ENCODE data around the gene ZNF296. TPM values are rescaled to one million over a fixed set of nuclear protein-coding genes. Genes with fewer than 3 reads are reported as not detected.

Gene ZNF296
- total and polyA plus RNA-seq, 4 experiments from 2014 or later: 0.98 to 3.2 (median 1.8) TPM

DNA sequence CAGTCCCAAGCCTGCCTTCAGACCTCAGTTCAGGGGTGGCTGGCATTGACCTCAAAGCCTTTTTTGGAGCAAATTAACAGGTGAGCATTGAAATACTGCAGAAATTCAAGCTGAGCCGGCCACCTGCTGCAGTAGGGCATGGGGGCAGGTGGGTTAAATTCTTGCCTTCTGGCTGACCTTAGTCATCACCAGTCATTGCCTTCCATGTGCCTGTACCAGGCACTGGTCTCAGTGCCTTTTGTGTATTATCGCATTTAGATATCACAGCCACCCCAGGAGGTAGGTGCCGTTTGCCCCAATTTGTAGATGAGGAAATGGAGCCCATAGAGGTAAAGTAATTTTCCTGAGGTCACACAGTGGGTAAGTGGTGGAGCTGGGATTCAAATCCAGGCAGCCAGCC lies 23.9 kb upstream of the ZNF296 start:
- CTCF ChIA-PET (ENCODE audit: partially characterized antibody): no interaction called here
- H3K27ac Mint-ChIP-seq: peak overlapping the region in 1 of 7 donors; percentile 64
- H3K36me3 Mint-ChIP-seq: no peaks in the 10 kb centered on the region
- peaks cover 55% of the 10 kb centered on the region for H3K4me1 ChIP-seq (ENCODE audit: insufficient read depth, low read length)
- H3K27me3 ChIP-seq (ENCODE audit: insufficient read depth, low read length): no peaks in the 10 kb centered on the region
- no peak overlapping the region for H3K4me3 Mint-ChIP-seq
- no peaks in the 10 kb centered on the region for H3K36me3 ChIP-seq (ENCODE audit: insufficient read depth, low read length)
- DNase-seq: no peak
- no peaks in the 10 kb centered on the region for H3K9me3 Mint-ChIP-seq
- H3K9me3 ChIP-seq (ENCODE audit: control insufficient read depth in 1 of 2, low read length in 2 of 2): no peaks in the 10 kb centered on the region
- no peak overlapping the region for H3K4me3 ChIP-seq (ENCODE audit: low read length in 2 of 2)
- POLR2A ChIA-PET (ENCODE audit: partially characterized antibody): interaction anchor here (1.9 kb wide), 1 partner anchor 9 kb away, joined by 5 read pairs; no protein-coding TSS in a partner anchor
- H3K27ac ChIP-seq (ENCODE audit: low read depth, low read length): no peak overlapping the region
- no peaks in the 10 kb centered on the region for H3K27me3 Mint-ChIP-seq
- intact Hi-C loops (cut with micrococcal nuclease): no loop called here
- peaks cover 53 to 96% (median 71%) of the 10 kb centered on the region in 4 donors for H3K4me1 Mint-ChIP-seq

DNA sequence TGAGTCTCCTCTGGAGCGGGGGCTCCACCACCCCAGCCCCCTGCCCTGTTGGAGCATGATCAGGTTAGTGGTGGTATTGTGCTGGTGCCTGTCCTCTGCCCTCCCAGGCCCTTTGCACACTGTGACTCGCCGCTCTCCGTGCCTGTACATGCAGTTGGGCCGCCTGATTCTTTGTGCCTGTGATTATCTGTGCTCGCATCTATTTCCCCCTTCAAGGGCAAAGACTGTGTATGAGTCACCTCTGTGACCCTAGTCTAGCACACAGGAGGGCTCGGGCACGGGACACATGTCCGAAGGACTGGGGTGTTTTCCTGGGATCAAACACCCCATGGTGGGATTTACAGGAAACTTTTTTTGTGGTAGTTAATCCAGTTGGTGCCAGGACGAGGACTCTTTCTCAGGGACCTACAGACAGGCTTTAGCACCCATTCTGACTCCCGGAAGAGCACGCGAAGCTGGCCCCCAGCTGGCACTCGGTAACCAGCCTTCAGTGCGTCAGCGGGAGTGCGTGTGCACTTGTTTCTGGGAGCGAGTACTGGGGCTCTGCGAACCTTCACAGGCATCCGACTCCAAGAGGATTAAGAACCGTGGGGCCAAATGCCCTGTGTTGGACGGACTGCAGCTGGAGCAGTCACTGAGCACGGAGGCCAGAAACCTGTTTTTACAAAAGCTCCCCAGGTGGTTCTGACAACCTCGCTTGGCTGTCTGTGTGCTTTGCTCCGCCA lies 23.4 kb upstream of the ZNF296 start:
- Histone ChIP-seq H3K9me3 (ENCODE audit: control insufficient read depth in 1 of 2, low read length in 2 of 2) (no peaks in the 10 kb centered on the region), H3K4me1 (ENCODE audit: insufficient read depth, low read length) (peaks cover 55% of the 10 kb centered on the region), H3K27ac (ENCODE audit: low read depth, low read length) (no peak overlapping the region), H3K4me3 (ENCODE audit: low read length in 2 of 2) (no peak overlapping the region), H3K27me3 (ENCODE audit: insufficient read depth, low read length) (no peaks in the 10 kb centered on the region), H3K36me3 (ENCODE audit: insufficient read depth, low read length) (no peaks in the 10 kb centered on the region)
- Mint-ChIP-seq H3K4me3 (peak overlapping the region in 1 of 8 donors; percentile 26), H3K9me3 (no peaks in the 10 kb centered on the region), H3K36me3 (no peaks in the 10 kb centered on the region), H3K27ac (peak overlapping the region in 3 of 7 donors; percentile 57 to 78 (median 64)), H3K27me3 (no peaks in the 10 kb centered on the region), H3K4me1 (peaks cover 52 to 96% (median 70%) of the 10 kb centered on the region in 4 donors)
- DNase-seq: no peak
- CTCF ChIA-PET (ENCODE audit: partially characterized antibody): no interaction called here
- intact Hi-C loops (cut with micrococcal nuclease): no loop called here
- POLR2A ChIA-PET (ENCODE audit: partially characterized antibody): no interaction called here

DNA sequence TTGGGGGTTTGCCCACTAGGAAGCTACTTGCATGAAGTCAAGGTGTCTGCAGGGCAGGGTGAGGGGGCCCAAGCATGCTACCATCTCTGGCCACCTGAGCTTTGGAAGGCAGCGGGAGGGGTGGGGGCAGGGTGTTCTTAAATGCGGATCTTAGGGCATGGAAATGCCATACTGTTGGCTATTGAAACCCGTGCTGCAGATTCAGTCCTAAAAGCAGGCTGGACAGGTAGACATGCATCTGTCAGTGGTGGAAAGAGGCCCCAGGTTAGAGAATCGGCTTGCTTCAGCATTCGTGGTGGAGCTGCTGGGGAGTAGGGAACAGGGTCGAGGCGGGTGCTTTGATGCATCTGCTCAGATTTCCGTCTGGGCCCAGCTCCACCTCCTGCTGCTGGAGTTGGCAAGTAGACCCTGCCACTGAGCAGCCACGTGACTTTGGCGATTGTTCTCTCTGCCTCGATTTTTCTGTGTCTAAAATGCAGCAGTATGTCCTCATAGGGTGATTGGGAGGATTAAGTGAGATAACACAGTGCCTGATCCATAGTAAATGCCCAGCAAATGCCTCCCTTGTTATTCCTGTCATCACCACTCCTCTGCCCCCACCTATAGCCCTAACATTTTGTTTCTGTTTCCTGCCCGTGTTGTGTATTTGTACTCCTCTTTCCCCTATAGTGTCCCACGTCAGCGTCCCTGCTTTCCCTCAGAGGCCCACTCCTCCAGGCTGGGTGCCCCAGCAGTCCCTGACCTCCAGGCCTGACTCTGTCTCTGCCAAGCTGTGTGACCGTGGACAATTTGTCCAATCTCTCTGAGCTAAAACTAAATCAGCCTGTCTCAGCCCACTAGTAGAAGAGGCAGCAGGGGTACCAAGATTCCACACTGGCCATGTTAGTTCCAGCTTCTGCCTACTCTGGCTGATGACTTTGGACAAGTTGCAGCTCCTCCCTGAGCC lies 22.5 kb upstream of the ZNF296 start:
- Histone ChIP-seq H3K36me3 (ENCODE audit: insufficient read depth, low read length) (no peaks in the 10 kb centered on the region), H3K27ac (ENCODE audit: low read depth, low read length) (no peak overlapping the region), H3K4me3 (ENCODE audit: low read length in 2 of 2) (no peak overlapping the region), H3K9me3 (ENCODE audit: control insufficient read depth in 1 of 2, low read length in 2 of 2) (no peaks in the 10 kb centered on the region), H3K4me1 (ENCODE audit: insufficient read depth, low read length) (peaks cover 55% of the 10 kb centered on the region), H3K27me3 (ENCODE audit: insufficient read depth, low read length) (no peaks in the 10 kb centered on the region)
- Mint-ChIP-seq H3K4me1 (peaks cover 51 to 96% (median 69%) of the 10 kb centered on the region in 4 donors), H3K27ac (peak overlapping the region in 3 of 7 donors; percentile 18 to 78 (median 67)), H3K9me3 (no peaks in the 10 kb centered on the region), H3K36me3 (peaks cover 0 to under 1% of the 10 kb centered on the region in 2 donors), H3K4me3 (no peak overlapping the region), H3K27me3 (no peaks in the 10 kb centered on the region)
- intact Hi-C loops (cut with micrococcal nuclease): no loop called here
- POLR2A ChIA-PET (ENCODE audit: partially characterized antibody): no interaction called here
- CTCF ChIA-PET (ENCODE audit: partially characterized antibody): interaction anchor here (1.0 kb wide), 1 partner anchor 28 kb away, joined by 4 read pairs; no protein-coding TSS in a partner anchor
- peak in 1 of 5 donors; percentile 19 for DNase-seq

DNA sequence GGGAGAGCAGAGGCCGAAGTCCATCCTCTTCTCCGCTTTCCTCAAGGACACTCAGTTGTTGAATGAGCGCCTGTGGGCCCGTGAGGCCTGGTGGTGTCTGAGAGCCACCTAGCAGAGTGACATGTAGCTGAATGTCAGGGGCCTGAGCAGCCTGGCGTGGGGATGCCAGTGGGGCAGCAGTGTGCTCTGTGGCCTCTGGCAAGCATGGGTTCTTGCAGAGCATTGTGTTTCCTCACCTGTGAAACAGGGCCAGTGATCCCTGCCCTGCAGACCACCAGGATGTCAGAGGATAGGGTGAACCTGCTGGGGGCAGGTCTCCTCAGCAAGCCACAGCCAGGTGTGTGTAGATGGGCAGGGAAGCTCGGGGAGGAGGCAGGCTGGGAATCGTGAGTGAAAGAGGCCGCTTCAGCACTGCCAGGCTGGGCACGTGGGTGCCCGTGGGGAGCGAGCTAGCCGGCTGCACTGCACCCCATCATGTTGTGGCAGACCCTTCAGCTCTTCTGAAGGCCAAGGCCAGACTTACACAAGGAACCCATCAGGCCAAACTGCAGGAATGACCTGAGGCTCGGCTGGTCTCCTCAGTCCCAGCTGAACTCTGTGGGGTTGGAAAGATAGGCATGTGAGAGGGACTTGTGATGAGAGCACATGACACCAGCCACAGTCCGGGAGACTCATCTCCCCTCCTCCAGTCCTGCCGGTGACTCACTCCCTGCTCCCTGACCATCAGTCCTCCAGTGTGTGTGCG lies 21.7 kb upstream of the ZNF296 start:
- CTCF ChIA-PET (ENCODE audit: partially characterized antibody): interaction anchor here (1.0 kb wide), 1 partner anchor 28 kb away, joined by 4 read pairs; no protein-coding TSS in a partner anchor
- peaks cover 51% of the 10 kb centered on the region for H3K4me1 ChIP-seq (ENCODE audit: insufficient read depth, low read length)
- Mint-ChIP-seq H3K4me3 (peak overlapping the region in 3 of 8 donors; percentile 49 to 70 (median 54)), H3K27me3 (no peaks in the 10 kb centered on the region), H3K9me3 (no peaks in the 10 kb centered on the region), H3K36me3 (peaks cover 0 to 6% of the 10 kb centered on the region in 2 donors), H3K27ac (peak overlapping the region in 4 of 7 donors; percentile 17 to 66 (median 40)), H3K4me1 (peaks cover 50 to 93% (median 69%) of the 10 kb centered on the region in 4 donors)
- no peak overlapping the region for H3K4me3 ChIP-seq (ENCODE audit: low read length in 2 of 2)
- peak in 1 of 5 donors; percentile 31 for DNase-seq
- no peaks in the 10 kb centered on the region for H3K9me3 ChIP-seq (ENCODE audit: control insufficient read depth in 1 of 2, low read length in 2 of 2)
- intact Hi-C loops (cut with micrococcal nuclease): no loop called here
- H3K36me3 ChIP-seq (ENCODE audit: insufficient read depth, low read length): no peaks in the 10 kb centered on the region
- no peak overlapping the region for H3K27ac ChIP-seq (ENCODE audit: low read depth, low read length)
- no peaks in the 10 kb centered on the region for H3K27me3 ChIP-seq (ENCODE audit: insufficient read depth, low read length)
- POLR2A ChIA-PET (ENCODE audit: partially characterized antibody): no interaction called here

DNA sequence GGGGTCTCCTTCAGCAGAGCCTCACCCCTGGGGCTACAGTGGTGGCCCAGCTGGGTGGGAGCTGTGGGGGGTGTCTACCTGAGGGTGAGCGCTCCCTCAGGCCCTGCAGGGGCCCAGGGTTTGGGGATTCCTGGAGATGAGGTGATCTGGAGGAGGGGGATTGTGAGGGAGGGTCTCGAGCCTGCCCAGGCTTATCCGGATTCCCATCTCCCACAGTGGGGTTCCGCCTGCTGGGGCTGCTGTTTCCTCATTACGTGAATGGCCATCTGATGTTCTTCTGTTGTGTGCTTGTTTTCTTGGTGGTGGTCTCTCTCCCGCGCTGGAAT lies 21.1 kb upstream of the ZNF296 start:
- Mint-ChIP-seq H3K4me3 (peak overlapping the region in 3 of 8 donors; percentile 49 to 70 (median 54)), H3K4me1 (peaks cover 50 to 92% (median 70%) of the 10 kb centered on the region in 4 donors), H3K27ac (peak overlapping the region in 5 of 7 donors; percentile 17 to 73 (median 57)), H3K36me3 (peaks cover 0 to 10% of the 10 kb centered on the region in 2 donors), H3K27me3 (no peaks in the 10 kb centered on the region), H3K9me3 (no peaks in the 10 kb centered on the region)
- intact Hi-C loops (cut with micrococcal nuclease): no loop called here
- Histone ChIP-seq H3K4me3 (ENCODE audit: low read length in 2 of 2) (no peak overlapping the region), H3K27me3 (ENCODE audit: insufficient read depth, low read length) (no peaks in the 10 kb centered on the region), H3K27ac (ENCODE audit: low read depth, low read length) (no peak overlapping the region), H3K4me1 (ENCODE audit: insufficient read depth, low read length) (peaks cover 46% of the 10 kb centered on the region), H3K36me3 (ENCODE audit: insufficient read depth, low read length) (no peaks in the 10 kb centered on the region), H3K9me3 (ENCODE audit: control insufficient read depth in 1 of 2, low read length in 2 of 2) (no peaks in the 10 kb centered on the region)
- DNase-seq: peak in 1 of 5 donors; percentile 20
- ChIA-PET CTCF (ENCODE audit: partially characterized antibody) (interaction anchor here (1.0 kb wide), 1 partner anchor 29 kb away, joined by 4 read pairs; no protein-coding TSS in a partner anchor), POLR2A (ENCODE audit: partially characterized antibody) (no interaction called here)

DNA sequence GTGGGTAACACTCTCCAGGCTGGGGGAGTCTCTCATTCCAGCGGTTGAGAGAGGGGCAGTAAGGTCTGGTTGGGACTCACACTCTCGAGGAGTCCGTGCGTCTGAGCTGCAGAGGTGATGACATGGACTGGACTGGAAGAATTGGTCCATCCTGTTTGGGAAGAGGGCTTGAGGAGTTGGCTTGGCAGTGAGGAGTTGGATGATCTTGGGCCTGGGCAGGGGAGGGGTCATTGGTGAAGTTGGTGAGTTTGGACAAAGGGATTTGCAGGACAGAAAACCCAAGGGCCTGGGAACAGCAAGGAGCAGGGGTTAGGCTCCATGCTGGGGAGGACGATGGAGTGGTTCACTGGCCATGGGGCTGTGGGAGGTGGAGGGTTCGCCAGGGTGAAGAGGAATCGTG lies 20.4 kb upstream of the ZNF296 start:
- Histone ChIP-seq H3K9me3 (ENCODE audit: control insufficient read depth in 1 of 2, low read length in 2 of 2) (no peaks in the 10 kb centered on the region), H3K27me3 (ENCODE audit: insufficient read depth, low read length) (no peaks in the 10 kb centered on the region), H3K4me3 (ENCODE audit: low read length in 2 of 2) (no peak overlapping the region), H3K4me1 (ENCODE audit: insufficient read depth, low read length) (peaks cover 47% of the 10 kb centered on the region), H3K27ac (ENCODE audit: low read depth, low read length) (no peak overlapping the region), H3K36me3 (ENCODE audit: insufficient read depth, low read length) (no peaks in the 10 kb centered on the region)
- Mint-ChIP-seq H3K27me3 (no peaks in the 10 kb centered on the region), H3K9me3 (no peaks in the 10 kb centered on the region), H3K4me1 (peaks cover 46 to 90% (median 71%) of the 10 kb centered on the region in 4 donors), H3K4me3 (peak overlapping the region in 4 of 8 donors; percentile 20 to 72 (median 49)), H3K36me3 (peaks cover 0 to 14% of the 10 kb centered on the region in 2 donors), H3K27ac (peak overlapping the region in 6 of 7 donors; percentile 26 to 86 (median 76))
- ChIA-PET POLR2A (ENCODE audit: partially characterized antibody) (no interaction called here), CTCF (ENCODE audit: partially characterized antibody) (no interaction called here)
- intact Hi-C loops (cut with micrococcal nuclease): no loop called here
- DNase-seq: peak in 1 of 5 donors; percentile 13
